ENCODE data around the gene GABBR2.

DNA sequence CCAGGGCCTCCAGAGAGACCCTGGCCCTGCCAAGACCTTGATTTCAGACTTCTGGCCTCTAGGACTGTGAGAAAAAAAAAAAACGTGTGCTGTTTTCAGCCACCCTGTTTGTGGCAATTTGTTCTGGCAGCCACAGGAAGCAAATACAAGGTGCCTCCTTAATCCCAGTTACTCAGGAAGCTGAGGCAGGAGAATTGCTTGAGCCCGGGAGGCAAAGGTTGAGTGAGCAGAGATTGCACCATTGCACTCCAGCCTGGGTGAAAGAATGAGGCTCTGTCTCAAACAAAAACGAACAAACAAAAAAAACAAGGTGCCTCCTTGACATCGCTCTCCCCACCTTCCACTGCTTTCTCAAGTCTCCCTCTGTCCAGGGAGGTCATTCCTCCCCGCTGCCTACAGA, 98.0 kb downstream of the GABBR2 start:
- TF ChIP-seq, protein P1, sequence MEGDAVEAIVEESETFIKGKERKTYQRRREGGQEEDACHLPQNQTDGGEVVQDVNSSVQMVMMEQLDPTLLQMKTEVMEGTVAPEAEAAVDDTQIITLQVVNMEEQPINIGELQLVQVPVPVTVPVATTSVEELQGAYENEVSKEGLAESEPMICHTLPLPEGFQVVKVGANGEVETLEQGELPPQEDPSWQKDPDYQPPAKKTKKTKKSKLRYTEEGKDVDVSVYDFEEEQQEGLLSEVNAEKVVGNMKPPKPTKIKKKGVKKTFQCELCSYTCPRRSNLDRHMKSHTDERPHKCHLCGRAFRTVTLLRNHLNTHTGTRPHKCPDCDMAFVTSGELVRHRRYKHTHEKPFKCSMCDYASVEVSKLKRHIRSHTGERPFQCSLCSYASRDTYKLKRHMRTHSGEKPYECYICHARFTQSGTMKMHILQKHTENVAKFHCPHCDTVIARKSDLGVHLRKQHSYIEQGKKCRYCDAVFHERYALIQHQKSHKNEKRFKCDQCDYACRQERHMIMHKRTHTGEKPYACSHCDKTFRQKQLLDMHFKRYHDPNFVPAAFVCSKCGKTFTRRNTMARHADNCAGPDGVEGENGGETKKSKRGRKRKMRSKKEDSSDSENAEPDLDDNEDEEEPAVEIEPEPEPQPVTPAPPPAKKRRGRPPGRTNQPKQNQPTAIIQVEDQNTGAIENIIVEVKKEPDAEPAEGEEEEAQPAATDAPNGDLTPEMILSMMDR (IDR thresholded peaks at IDR 0.05), result no peak
- TF ChIP-seq POLR2A (IDR thresholded peaks at IDR 0.05), result no peak
